GM12875 (cell line): Measurements from ENCODE around the gene GREB1.

ENCODE experiments used
- H3K4me3 ChIP-seq: one replicate; pipeline ENCODE4 v1.5.1; 2011; ENCODE audit warnings: low read depth, low read length, control low read depth
- TF ChIP-seq, protein P1 (sequence below): IDR thresholded peaks from 2 replicates; pipeline ENCODE4 v1.5.1; 2011; ENCODE audit warnings: low read depth, mild to moderate bottlenecking, control low read depth, inconsistent platforms, low read length, moderate library complexity, borderline replicate concordance; ENCODE audit not compliant: insufficient read depth

GREB1 gene

GRCh38 chr2:11679486-11680181 lies 145.8 kb downstream of the GREB1 start:
- H3K4me3 ChIP-seq: no peak overlapping the region
- TF ChIP-seq, protein P1, sequence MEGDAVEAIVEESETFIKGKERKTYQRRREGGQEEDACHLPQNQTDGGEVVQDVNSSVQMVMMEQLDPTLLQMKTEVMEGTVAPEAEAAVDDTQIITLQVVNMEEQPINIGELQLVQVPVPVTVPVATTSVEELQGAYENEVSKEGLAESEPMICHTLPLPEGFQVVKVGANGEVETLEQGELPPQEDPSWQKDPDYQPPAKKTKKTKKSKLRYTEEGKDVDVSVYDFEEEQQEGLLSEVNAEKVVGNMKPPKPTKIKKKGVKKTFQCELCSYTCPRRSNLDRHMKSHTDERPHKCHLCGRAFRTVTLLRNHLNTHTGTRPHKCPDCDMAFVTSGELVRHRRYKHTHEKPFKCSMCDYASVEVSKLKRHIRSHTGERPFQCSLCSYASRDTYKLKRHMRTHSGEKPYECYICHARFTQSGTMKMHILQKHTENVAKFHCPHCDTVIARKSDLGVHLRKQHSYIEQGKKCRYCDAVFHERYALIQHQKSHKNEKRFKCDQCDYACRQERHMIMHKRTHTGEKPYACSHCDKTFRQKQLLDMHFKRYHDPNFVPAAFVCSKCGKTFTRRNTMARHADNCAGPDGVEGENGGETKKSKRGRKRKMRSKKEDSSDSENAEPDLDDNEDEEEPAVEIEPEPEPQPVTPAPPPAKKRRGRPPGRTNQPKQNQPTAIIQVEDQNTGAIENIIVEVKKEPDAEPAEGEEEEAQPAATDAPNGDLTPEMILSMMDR: no peak

DNA sequence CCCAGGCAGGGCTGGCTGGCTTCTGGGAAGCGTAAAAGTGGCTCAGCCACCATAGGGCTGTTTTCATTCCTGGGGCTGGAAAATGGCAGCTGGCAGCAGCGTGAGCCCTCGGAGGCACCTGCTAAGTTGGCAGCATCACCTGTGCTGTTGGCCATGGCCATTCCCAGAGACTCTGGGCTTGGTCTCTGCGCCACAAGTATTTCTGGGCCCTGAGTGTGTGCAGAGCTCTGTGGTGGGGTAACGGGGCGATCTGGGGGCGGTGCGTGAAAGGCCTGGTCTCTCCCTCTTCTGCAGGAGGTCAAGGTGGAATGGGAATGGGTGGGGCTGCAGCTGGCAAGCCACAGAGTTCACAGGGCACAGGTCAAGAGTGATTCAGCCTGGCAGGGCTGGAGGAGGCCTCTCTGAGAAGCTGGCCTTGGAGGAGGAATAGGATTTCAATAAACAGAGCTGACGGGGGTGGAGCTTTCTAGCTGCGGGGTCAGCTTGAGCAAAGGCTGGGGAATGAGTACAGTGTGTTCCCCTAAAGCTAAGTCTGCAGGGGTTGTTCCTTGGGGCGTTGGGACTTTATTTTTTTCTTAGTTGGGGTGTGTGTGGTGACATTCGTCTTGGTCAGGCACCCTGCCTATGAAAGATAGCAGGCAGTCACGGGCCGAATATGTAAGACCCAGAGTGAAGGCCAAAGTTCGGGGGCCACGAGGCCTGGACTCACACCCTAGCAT lies 146.5 kb downstream of the GREB1 start:
- TF ChIP-seq, protein P1: no peak
- no peak overlapping the region for H3K4me3 ChIP-seq

- TF ChIP-seq, protein P1: no peak
- H3K4me3 ChIP-seq: no peak overlapping the region
Observed at GRCh38 chr2:11680901-11681721, 147.3 kb downstream of the GREB1 start.

GRCh38 chr2:11681722-11682589 lies 148.1 kb downstream of the GREB1 start:
- TF ChIP-seq, protein P1: peak; percentile 94
- H3K4me3 ChIP-seq: no peak overlapping the region

DNA sequence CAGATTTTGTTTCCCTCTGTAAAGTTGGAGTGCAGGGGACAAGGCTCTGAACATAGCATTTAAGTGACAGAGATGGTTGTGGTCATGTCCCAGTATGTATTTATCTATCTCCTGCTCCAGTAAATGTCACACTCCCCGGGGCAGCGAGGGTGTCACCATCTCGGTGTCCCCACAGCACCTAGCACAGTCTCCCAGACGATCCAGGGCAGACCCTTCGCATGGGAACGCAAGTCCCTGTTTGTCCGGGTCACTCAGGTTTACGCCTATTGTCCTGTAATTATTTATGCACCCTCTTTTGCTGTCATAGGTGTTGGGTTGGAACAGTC lies 148.7 kb downstream of the GREB1 start:
- TF ChIP-seq, protein P1: no peak
- no peak overlapping the region for H3K4me3 ChIP-seq

DNA sequence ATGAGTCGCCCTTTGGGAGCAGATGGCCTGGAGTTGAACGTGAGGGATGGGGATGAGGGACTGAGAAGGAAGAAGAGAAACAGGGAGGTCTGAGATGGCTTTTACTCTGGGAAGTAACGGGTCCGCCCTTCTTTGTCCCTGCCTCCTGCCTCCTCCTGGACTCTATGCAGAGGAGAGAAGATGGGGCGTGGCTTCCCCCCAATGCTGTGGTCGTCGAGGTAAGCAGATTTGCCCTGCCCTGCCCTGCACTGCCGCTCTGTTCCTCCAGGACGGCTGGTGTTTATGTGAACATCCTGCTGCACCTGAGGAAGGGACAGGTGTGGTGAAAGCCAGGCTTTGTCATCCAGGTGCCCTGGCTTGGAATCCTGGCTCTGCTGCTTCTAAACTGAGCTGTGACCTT lies 149.6 kb downstream of the GREB1 start:
- TF ChIP-seq, protein P1: no peak
- no peak overlapping the region for H3K4me3 ChIP-seq
